DMS153 (cell line): Measurements from ENCODE around the gene SLCO2B1.

Experiments
- DNase-seq: peaks from one replicate; lab custom pipeline; 2025; lab: John Stamatoyannopoulos, UW

SLCO2B1 gene

GRCh38 chr11:75223954-75224643, 73.2 kb downstream of the SLCO2B1 start:
- no peak for DNase-seq

- DNase-seq: no peak
These were observed 74.9 kb downstream of the SLCO2B1 start for GRCh38 chr11:75225794-75226193.

- no peak for DNase-seq
These were observed 78.6 kb downstream of the SLCO2B1 start for GRCh38 chr11:75229466-75229865.

- no peak for DNase-seq
These were observed 79.7 kb downstream of the SLCO2B1 start for GRCh38 chr11:75230621-75231020.

GRCh38 chr11:75233754-75234172, 82.9 kb downstream of the SLCO2B1 start:
- no peak for DNase-seq

- no peak for DNase-seq
These were observed 85.2 kb downstream of the SLCO2B1 start for GRCh38 chr11:75236062-75236461.

- no peak for DNase-seq
These were observed 86.1 kb downstream of the SLCO2B1 start for GRCh38 chr11:75237050-75237449.

GRCh38 chr11:75238595-75239440, 87.9 kb downstream of the SLCO2B1 start:
- DNase-seq: no peak

GRCh38 chr11:75239531-75240290, 88.8 kb downstream of the SLCO2B1 start:
- no peak for DNase-seq

- no peak for DNase-seq
These were observed 89.6 kb downstream of the SLCO2B1 start, which contains the start of gene TPBGL for GRCh38 chr11:75240311-75241035. Gene TPBGL, plus strand, starts transcription at chr11:75240774. Its CDS starts 276 bp downstream, at chr11:75241050.

GRCh38 chr11:75241036-75241905, 90.4 kb downstream of the SLCO2B1 start:
- peak; percentile 21 for DNase-seq

GRCh38 chr11:75241906-75242644, 91.2 kb downstream of the SLCO2B1 start:
- no peak for DNase-seq

GRCh38 chr11:75242722-75243600, 92.1 kb downstream of the SLCO2B1 start:
- no peak for DNase-seq

- no peak for DNase-seq
These were observed 93.3 kb downstream of the SLCO2B1 start for GRCh38 chr11:75244052-75244814.

- no peak for DNase-seq
These were observed 94.6 kb downstream of the SLCO2B1 start for GRCh38 chr11:75245356-75246005.

- DNase-seq: no peak
These were observed 95.2 kb downstream of the SLCO2B1 start for GRCh38 chr11:75246006-75246670.

GRCh38 chr11:75246671-75247350, 95.9 kb downstream of the SLCO2B1 start:
- no peak for DNase-seq
